NCI-H1417 treated with DMSO at 0.1 percent for 48 hours (cell line): ENCODE measurements around the gene EXOSC5.
"Not testable (repeated sequence)": the region's sequence is repeated elsewhere in the genome, so short reads cannot be mapped to it uniquely, and the experiment has no call there.

Source experiments
- DNase-seq: peaks from one replicate; lab custom pipeline; 2025; lab: John Stamatoyannopoulos, UW

Gene EXOSC5

DNA sequence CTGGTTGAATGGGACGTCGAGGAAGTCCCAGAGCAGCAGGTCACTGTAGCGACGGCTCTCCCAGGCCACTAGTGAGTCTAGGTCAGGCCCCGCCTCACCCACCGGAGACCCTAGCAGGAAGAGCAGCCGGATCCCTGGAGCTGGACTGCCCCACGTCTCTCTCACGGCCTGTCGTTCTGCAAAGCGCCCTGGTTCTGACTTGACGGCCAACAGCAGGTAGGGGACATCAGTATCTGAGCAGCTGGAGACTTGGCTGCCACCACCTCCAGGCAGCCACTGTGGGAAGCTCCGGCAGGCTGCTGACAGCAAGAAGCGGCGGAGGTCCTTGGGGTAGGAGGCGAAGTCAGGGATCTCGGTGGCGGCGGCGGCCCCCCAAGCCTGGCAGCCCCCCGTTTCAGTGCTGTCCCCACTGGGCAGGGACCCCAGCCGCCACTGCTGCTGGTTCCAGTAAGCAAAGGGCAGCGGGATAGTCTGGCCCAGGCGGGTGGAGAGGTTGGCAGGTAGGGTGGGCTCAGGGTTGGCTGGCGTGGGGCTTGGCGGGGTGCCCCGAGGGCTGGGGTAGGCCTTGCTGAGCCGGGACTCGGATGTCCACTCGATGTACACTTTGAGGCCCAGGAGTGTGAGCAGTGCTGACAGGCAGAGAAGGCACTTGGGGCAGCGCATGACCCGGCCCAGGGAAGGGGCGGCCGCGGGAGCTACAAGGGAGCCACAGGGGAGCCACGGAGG lies 29.1 kb upstream of the EXOSC5 start:
- DNase-seq, result no peak

DNA sequence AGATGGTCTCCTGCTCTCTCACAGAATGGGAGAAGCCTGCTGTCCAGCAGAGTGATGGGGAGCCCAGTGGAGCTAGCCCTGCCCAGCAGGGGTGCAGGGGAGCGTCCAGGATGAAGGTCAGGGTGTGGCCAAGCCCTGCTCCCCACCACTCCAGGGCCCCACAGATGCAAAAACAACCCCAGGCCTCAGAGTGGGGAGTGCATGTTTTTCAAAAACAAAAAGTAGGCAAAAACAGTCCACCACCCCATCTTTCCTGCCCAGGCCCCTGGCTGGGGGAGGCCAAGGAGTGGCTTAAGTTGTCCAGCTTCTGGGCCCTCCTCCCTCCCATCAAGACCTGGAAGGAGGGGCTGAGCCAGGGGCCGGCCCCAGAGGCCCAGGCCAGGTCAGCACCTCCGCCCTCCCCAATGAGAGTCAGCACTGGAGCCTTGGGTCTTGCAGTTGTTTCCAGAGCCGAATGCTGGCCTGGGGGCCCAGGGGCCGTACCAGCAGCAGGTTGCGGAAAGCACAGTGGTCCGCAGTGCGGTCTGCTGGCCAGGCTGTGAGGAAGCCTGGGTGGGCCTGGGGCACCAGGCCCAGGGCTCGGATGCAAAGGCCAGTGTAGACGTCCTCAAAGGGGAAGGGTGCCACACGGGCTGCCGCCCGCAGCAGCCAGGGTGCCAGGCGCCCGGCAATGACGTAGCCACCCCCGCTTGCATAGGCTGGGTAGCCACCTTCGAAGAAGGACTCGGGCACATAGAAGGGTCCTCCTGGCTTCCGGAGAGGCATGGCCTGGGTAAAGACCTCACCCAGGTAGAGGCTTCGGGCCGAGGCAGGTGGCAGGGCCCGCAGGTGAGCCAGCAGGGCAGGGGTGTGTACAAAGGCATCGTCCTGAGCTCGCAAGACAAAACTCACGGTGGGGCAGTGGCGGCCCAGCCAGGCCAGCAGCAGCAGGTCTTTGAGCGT lies 28.3 kb upstream of the EXOSC5 start:
- no peak for DNase-seq

DNA sequence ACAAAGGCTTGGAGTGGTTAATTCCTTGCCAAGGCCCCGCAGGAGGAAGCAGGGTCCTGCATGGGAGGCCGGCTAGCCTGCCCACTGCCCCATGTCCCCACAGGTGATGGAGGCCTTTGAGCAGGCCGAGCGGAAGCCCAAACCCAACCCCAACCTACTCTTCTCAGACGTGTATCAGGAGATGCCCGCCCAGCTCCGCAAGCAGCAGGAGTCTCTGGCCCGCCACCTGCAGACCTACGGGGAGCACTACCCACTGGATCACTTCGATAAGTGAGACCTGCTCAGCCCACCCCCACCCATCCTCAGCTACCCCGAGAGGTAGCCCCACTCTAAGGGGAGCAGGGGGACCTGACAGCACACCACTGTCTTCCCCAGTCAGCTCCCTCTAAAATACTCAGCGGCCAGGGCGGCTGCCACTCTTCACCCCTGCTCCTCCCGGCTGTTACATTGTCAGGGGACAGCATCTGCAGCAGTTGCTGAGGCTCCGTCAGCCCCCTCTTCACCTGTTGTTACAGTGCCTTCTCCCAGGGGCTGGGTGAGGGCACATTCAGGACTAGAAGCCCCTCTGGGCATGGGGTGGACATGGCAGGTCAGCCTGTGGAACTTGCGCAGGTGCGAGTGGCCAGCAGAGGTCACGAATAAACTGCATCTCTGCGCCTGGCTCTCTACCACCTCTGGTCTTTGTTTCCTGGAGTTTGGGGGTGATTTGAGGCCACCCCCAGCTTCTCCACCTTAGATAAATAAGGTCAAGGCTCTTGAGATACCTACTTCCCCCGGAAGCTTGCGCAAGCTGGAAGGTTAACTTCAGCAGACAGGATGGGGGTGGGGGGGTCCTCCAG lies 27.4 kb upstream of the EXOSC5 start:
- DNase-seq, result no peak

DNA sequence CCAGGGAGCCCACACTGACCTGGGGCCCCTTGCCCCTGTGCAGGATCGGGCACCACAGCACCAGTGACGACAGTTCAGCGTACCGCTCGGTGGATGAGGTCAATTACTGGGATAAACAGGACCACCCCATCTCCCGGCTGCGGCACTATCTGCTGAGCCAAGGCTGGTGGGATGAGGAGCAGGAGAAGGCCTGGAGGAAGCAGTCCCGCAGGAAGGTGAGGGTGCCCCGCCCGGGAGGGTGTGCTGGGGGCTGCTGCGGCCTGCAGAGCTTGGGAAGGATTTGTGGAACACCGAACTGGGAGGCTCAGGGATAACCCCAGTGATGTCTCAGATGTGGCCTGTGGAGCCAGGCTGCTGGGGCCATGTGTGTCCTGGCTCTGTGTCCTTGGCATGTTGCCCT lies 25.8 kb upstream of the EXOSC5 start:
- DNase-seq, result no peak

DNA sequence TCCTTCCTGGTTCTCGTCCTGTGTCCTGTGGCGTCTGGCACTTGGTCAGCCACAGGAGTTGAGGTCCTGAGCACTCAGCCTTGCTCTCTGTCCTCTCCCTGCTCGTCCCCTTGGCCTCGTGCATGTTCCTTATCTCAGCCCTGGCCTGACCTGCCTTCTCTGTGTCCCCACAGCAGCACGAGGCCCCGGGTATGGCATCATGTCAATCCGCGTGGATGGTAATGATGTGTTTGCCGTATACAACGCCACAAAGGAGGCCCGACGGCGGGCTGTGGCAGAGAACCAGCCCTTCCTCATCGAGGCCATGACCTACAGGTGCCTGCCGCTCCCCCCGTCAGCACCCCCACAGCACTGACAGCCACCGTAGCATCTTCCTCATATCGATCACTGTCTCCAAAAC lies 25.3 kb upstream of the EXOSC5 start:
- DNase-seq, result no peak

DNA sequence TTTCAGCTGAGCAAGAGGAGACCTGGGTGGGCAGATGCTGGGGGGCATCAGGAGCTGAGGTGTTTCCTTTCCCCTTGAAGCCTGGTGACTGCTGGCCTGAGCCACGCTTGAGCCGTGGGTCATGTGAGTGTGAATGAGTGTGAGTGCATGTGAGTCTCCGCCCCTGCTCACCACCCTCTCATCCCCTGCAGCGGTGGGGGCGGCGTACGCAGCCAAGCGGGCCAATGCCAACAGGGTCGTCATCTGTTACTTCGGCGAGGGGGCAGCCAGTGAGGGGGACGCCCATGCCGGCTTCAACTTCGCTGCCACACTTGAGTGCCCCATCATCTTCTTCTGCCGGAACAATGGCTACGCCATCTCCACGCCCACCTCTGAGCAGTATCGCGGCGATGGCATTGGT lies 24.8 kb upstream of the EXOSC5 start:
- no peak for DNase-seq

DNA sequence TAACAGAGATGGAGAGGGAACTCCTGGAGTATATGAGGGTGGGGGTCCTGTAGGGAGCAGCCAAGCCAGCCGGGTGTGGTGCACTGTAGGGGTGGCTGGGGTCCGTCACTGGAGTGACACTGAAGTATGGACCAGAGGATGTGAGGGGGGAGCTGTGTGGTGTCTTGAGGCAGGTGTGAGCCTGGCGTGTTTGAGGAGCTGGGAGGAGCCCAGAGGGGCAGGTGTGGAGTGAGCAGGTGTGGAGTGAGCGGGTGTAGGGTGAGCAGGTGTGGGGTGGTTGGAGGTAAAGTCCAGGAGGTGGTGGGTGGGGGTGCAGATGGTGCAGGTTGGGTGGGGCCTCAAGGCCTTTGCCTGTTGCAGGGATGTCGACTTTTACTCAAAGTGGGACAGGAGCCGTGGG lies 24.2 kb upstream of the EXOSC5 start:
- peak; percentile 44 for DNase-seq

DNA sequence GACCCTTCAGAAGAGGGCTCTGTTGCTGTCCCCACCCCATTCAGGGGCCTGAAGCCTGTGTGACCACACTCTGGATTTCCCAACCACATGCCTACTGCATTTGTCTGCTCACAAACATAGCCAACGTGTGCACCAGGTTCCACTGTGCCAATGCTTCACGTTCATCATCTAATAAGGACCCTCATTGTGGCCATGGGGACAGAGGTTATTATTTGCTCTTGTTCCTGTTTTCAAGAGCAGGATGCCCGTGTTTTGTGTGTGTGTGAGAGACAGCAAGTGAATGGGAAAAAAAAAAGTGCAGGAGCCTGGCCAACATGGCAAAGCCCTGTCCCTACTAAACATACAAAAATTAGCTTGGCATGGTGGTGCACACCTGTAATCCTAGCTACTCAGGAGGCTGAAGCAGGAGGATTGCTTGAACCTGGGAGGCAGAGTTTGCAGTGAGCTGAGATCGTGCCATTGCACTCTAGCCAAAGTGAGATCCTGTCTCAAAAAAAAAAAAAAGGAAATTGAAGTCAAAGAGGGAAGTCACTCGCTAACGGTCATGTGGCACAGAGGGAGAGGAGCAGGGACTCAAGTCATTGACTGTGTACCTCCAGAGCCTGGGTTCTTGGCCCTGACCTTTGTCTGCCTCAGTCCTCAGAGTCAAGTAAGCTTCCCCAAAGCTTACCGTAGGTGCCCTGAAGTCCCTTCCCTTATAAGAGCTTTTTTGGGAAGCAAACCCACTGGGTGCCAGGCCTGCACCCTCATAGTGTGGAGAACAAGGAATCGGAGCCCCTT lies 23.1 kb upstream of the EXOSC5 start:
- DNase-seq, result no peak

DNA sequence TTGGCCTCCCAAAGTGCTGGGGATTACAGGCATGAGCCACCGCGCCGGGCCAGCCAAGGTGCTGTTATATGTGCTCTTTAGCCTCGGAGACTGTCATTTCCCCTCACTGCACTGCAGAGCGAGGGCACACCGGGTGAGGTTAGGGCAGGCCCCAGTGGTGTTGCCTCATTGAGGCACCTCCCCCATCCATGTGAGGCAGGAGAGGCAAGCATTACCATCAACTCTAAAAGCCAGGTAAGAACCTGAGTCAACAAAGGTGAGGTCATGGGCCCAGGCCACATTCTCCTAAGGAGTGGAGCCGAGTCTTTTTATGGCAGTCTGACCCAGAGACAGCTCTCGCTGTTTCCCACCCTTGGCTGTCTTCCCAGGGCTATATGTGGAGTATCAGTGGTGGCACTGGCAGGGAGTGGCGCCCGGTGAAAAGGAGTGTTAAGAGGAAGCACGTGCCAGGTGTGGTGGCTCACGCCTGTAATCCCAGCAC lies 19.1 kb upstream of the EXOSC5 start:
- DNase-seq, result no peak

DNA sequence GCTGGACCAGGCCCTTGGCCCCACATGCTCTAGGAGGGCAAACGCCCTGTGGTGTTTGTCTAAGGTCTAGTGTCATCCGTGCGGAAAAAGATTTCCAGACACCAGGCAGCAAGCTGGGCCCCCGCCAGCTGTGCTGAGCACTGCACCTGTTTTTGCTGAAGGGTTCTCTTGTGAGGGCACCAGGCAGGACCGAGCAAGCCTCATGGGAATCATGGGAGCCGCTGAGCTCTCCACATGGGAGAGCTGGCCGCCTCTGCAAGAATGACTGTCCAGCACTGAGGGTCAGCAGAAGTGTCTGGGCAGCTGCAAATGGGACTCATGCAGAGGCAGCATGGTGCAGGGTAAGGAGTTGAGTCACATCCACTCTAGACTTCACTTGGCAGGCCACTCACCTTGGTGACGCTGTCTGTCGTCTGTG lies 18.0 kb upstream of the EXOSC5 start:
- DNase-seq, result no peak

DNA sequence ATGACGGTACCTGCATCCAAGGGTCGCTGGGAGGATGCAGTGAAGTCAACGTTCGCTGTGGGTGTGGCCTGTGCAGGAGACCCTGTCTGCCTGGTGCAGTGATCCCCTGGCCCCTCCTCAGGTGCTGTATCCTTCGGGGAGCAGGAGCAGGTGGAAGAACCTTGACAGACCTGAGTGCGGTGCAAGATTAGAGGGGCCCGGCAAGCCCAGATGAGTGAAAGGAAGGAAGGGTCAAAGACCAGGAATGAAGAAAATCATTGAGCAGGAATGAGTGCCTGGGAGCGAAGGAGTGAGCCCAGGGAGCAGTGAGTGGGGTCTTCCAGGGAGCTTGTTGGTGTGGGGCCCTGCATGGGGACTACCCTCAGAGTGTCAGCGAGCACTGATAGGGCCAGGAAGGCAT lies 17.3 kb upstream of the EXOSC5 start:
- no peak for DNase-seq

DNA sequence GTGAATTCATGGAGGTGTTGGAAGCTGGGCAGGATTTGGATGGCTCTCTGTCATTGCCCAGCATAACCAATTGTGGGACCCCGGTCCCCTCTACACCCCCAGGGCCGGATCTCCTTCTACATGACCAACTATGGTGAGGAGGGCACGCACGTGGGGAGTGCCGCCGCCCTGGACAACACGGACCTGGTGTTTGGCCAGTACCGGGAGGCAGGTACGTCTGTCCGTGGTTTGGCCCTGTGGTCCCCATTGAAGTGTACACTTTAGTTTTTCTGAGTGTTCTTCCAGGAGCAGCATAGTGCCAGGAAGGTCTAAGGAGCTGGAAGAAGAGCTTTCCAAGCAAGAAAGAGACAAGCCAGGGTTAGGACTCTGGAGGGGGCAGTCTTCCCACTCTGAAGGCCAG lies 16.8 kb upstream of the EXOSC5 start:
- no peak for DNase-seq

DNA sequence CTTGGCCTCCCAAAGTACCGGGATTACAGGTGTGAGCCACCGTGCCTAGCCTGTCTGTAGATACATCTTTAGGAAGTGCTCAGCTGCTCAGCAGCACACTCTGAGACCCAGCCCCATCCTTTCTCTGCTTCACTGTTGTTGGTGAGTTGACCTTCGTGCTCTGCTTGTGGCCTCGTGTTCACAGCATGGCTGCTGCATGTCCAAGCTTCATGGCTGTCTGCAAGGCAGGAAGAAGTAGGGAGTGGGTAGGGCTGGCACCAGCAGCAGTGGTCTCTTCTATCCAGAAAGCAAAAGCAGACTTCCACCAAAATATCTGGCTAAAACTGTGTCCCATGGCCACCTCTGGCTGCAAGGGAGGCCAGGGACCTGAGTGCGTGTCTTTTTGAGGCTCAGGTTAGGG lies 15.8 kb upstream of the EXOSC5 start:
- no peak for DNase-seq

DNA sequence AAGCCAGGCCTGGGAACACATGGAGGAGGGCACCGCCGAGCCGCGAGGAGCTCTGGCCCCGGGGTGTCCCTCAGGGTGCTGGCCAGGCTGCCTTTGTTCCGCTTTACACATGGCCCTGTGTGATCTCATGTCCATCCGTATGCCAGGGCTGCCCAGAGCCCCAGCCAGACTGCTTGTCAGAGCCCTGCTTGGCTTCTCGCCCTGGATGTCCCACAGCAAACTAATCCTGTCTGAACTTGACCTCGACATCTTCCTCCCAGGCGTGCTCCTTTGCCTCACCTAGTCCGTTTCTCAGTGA lies 14.8 kb upstream of the EXOSC5 start:
- no peak for DNase-seq

DNA sequence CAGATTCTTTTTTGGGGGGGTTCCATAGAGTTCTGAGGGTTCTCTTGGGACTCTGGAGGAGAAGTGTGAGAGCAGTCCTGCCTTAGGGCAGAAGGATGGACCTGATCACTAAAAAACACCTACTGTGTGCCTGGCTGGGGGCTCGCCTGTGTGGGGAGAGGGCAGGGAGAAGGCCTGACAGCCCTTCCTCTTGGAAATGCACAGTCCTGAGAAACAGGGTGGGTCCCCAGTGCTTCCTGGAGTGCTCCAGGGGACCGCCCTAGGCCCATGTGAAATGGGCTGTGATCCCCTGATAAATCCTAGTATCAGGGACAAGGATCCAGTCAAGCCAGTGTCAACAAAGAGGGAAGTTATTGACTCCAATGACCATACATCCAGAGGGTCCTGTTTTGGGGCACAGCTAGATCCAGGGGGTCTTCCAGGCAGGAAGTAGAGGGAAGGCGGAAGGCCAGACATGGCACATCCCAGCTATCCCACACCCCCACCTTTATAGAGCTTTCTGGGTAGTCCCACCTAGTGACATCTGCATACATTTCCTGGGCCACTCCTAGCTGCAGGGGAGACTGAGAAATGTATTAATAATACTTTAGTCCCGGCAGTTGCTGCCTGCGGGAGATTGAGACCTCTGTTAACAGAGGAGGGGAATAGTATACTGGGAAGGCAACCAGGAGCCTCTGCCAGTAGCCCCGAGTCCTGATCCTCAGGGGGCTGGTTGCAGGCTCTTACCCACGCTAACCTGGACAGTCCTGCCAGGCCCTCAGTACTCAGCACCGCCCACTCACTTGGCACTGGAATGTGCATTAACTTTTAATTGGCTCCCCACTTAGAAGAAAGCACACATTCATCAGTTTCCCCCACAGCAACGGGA lies 14.2 kb upstream of the EXOSC5 start:
- DNase-seq, result no peak

DNA sequence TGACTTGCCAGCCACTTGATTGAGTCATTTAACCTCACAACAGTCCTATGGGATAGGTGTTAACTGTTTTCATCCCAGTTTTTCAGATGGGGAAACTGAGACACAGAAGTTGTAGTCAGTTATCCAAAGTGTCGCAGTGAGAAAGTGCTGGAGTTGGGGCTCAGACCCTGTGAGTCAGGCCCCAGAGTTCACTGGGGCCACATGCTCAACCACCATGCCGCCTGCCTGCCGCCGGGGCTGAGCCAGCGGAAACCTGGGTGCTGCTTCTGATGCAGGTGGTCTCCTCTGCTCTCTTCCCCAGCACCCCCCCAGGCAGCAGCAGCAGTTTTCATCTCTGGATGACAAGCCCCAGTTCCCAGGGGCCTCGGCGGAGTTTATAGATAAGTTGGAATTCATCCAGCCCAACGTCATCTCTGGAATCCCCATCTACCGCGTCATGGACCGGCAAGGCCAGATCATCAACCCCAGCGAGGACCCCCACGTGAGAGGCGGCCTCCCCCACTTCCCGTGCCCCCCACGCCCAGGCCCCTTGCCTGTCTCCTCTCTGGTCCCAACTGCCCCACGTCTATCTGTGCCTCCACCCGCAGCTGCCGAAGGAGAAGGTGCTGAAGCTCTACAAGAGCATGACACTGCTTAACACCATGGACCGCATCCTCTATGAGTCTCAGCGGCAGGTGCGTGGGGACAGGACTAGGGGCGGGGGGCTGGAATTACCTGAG lies 13.3 kb upstream of the EXOSC5 start:
- no peak for DNase-seq

DNA sequence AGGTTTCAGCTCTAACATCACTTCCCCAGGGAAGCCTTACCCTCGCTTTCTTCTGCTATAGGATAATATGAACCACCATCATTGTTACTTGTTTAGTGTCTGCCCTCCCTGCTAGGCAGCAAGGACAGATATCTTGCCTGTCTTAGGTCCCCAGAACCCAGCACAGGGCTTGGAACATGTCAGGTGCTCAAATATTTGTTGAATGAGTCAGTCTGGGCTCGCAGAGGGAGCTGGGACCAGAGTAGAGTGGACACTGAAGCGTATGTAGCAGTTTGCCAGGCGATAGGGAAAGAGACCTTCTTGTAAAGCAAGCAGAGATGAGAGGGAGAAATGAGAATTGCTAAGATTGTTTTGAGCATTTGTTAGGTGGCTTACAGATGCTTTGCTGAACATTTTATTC lies 12.1 kb upstream of the EXOSC5 start:
- DNase-seq, result no peak

DNA sequence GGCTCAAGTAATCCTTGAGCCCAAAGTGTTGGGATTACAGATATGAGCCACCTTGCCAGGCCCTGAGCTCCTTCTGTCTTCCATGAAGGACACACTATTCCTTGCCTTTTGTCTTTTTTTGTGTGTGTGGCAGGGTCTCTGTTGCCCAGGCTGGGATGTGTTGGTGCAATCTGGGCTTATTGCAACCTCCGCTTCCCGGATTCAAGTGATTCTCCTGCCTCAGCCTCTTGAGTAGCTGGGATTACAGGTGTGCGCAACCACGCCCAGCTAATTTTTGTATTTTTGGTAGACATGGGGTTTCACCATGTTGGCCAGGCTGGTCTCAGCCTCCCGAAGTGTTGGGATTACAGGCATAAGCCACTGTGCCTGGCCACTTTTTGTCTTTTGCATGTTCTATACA lies 11.7 kb upstream of the EXOSC5 start:
- not testable (repeated sequence) for DNase-seq

DNA sequence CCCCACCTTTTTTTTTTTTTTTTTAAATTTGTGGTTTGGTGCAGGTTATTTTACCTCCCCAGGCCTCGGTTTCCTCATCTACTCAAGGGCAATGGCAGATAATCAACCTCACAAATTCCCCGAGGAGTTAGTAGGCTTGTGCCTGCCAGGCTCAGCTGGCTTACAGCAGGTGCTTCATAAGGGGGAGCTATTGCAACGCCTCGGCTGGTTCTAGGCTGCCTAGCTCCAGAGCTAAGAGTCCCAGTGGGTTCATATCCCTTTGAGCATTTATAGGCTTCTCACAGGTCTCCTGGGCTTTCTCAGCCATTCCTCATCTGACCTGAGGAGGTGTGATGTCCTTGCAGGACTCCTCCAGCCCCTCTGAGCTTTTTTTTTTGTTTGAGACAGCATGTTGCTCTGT lies 11.1 kb upstream of the EXOSC5 start:
- DNase-seq, result no peak

DNA sequence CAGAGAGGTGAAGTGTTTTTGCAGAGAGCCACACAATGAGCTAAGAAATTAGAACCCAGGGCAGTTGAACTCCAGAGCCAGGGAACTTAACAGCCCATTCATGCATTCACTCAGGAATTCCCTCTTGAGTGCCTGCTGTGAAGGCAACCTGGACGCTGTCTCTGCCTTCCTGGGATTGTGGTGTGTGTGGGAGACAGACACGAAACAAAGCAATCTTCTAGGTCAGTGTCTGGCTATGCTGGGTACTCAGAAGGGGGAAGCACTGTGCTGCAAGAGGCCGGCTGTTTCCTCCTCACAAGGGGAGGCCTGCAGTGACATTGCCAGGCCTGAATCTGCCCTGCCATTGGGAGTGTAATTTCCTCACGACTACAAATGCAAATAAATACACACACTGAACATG lies 10.1 kb upstream of the EXOSC5 start:
- no peak for DNase-seq
